ENCODE measurements around the gene TMEM115.
A peak's percentile ranks its signal among the peaks of the same experiment; 100 is the strongest.

Gene TMEM115

GRCh38 chr3:50350527-50351322 is 8.6 kb downstream of the TMEM115 start, which contains the start of the genes CYB561D2 and NPRL2:
Gene CYB561D2 (plus strand): TSS chr3:50350862. CDS start chr3:50351434, 572 bp downstream.
Gene NPRL2 (minus strand): TSS chr3:50350775. CDS start chr3:50350652, 123 bp downstream.
- peak within 1 kb of the TSS; percentile 87 for H3K27ac ChIP-seq
- peak; percentile 62; the same call in 1 of the 2 replicates for TF ChIP-seq ZFX (IDR thresholded peaks at IDR 0.05)
- TF ChIP-seq CTCF (conservative IDR thresholded peaks at IDR 0.05), result no peak

- TF ChIP-seq CTCF (conservative IDR thresholded peaks at IDR 0.05) (no peak), ZFX (IDR thresholded peaks at IDR 0.05) (no peak)
- H3K27ac ChIP-seq, result peak overlapping the region; percentile 87
These were observed 9.2 kb downstream of the TMEM115 start for GRCh38 chr3:50350213-50350526.

GRCh38 chr3:50347187-50347813 is 12.0 kb downstream of the TMEM115 start:
- no peak overlapping the region for H3K27ac ChIP-seq

GRCh38 chr3:50345586-50346234 is 13.6 kb downstream of the TMEM115 start, which contains the start of gene ZMYND10:
Gene ZMYND10 (minus strand): TSS chr3:50345732. CDS start chr3:50345579, 153 bp downstream.
- no peak for TF ChIP-seq CTCF (conservative IDR thresholded peaks at IDR 0.05)
- TF ChIP-seq ZFX (IDR thresholded peaks at IDR 0.05), result no peak
- peak within 1 kb of the TSS; percentile 60 for H3K27ac ChIP-seq

More at GRCh38 chr3:50347187-50347813, 12.0 kb downstream of the TMEM115 start:
- TF ChIP-seq ZFX (IDR thresholded peaks at IDR 0.05), result no peak
- TF ChIP-seq CTCF (conservative IDR thresholded peaks at IDR 0.05), result peak; percentile 83

DNA sequence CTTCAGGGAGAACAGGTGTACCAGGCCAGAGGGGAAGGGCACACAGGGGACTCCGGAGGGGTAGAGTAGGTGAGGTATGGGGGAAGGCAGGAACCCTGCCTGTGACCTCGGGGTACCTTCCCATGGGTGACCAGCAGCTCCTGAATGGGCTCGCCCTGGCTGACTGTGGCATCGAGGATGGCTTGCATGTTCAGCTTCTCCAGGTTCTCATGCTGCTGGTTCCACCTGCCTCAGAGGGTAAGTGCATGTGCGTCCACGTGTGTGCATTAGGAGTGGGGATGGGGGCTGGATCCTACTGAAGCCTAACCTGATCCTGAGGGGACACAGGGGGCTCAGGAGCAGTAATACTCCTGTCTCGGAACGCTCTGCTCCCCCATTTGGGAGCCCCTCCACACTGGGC is 14.3 kb downstream of the TMEM115 start:
- H3K27ac ChIP-seq, result peak overlapping the region; percentile 60
- TF ChIP-seq CTCF (conservative IDR thresholded peaks at IDR 0.05) (no peak), ZFX (IDR thresholded peaks at IDR 0.05) (no peak)

- H3K27ac ChIP-seq, result no peak overlapping the region
- TF ChIP-seq ZFX (IDR thresholded peaks at IDR 0.05), result no peak
These were observed 16.3 kb downstream of the TMEM115 start for GRCh38 chr3:50342813-50343633.

DNA sequence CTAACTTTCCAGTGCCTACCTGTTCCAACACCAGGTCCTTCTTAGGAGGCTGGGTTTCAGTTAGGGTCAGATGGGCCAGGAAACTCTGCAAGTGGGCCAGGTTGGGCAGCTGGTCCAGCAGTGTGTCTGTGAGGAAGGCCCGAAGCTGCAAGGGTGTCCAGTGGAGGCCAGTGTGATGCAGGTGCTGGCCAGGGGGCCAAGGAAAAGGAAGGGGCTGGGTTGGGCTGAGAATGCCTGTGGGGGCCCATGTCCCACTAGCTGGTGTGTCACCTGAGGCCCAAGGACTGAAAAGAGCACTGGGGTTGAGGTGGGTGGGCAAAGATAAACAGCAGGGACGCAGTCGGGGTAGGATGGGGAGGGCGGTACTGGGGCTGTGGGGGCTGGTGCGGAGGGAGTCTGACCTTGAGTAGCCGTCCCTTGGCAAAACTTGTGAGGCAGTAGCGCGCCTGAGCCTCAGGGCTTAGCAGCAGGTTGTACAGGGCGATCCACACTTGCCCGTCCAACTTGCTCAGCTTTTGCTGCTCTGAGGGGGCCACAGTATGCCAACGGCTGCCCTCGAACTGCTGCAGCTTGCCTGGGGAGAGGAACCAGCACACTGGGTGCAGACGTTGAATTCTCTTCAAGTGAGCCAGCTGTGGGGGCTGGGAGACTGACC is 17.2 kb downstream of the TMEM115 start:
- TF ChIP-seq ZFX (IDR thresholded peaks at IDR 0.05), result no peak
- TF ChIP-seq CTCF (conservative IDR thresholded peaks at IDR 0.05), result no peak
- H3K27ac ChIP-seq, result no peak overlapping the region
